Measurements from ENCODE around the gene ANKRD6. TPM values are rescaled to one million over a fixed set of nuclear protein-coding genes. Genes with fewer than 3 reads are reported as not detected.

Gene ANKRD6
- total RNA-seq, 1 experiment from 2014 or later = 2.4 TPM

GRCh38 chr6:89585154-89585553 is 152.2 kb downstream of the ANKRD6 start:
- ChIA-PET CTCF (no interaction called here), POLR2A (no interaction called here)
- no peak overlapping the region for H3K4me3 ChIP-seq (ENCODE audit: low read depth in 2 of 2, low read length in 2 of 2)
- H3K36me3 ChIP-seq (ENCODE audit: control insufficient read depth, insufficient read depth, low read length) = no peaks in the 10 kb centered on the region
- DNase-seq (ENCODE audit: low read depth, low spot score) (no peak), ATAC-seq (no peak)
- BruUV-seq (replicated peaks) = no TSS peak
- no peaks in the 10 kb centered on the region for H3K9me3 ChIP-seq (ENCODE audit: control insufficient read depth, insufficient read depth, low read depth, low read length)
- H3K27ac ChIP-seq (ENCODE audit: low read length) = no peak overlapping the region
- no peaks in the 10 kb centered on the region for H3K4me1 ChIP-seq (ENCODE audit: control insufficient read depth, insufficient read depth, low read length)
- no peak for TF ChIP-seq CTCF (IDR thresholded peaks at IDR 0.05)
- TF ChIP-seq TCF7L2 (IDR thresholded peaks at IDR 0.05; ENCODE audit: low read depth, low read length) = no peak
- TF ChIP-seq SIN3A (IDR thresholded peaks at IDR 0.05; ENCODE audit: borderline replicate concordance, insufficient read depth, low read depth, low read length) = no peak
- TF ChIP-seq REST (IDR thresholded peaks at IDR 0.05; ENCODE audit: insufficient read depth in 1 of 2, low read depth in 2 of 2, low read length in 1 of 2) = no peak
- in situ Hi-C loops (cut with HindIII; ENCODE audit: low pct_unique_long_range_greater_than_20kb, low sequenced_read_pairs) = no loop called here
- intact Hi-C loops (cut with micrococcal nuclease; ENCODE audit: unreplicated experiment) = no loop called here
- H3K27me3 ChIP-seq (ENCODE audit: control insufficient read depth, insufficient read depth, low read length) = no peaks in the 10 kb centered on the region; the same call in 1 of the 2 replicates

- no peaks in the 10 kb centered on the region for H3K9me3 ChIP-seq (ENCODE audit: control insufficient read depth, insufficient read depth, low read depth, low read length)
- BruUV-seq (replicated peaks) = no TSS peak
- in situ Hi-C loops (cut with HindIII; ENCODE audit: low pct_unique_long_range_greater_than_20kb, low sequenced_read_pairs) (no loop called here), intact Hi-C loops (cut with micrococcal nuclease; ENCODE audit: unreplicated experiment) (no loop called here)
- no peak overlapping the region for H3K27ac ChIP-seq (ENCODE audit: low read length)
- no peaks in the 10 kb centered on the region for H3K4me1 ChIP-seq (ENCODE audit: control insufficient read depth, insufficient read depth, low read length)
- H3K36me3 ChIP-seq (ENCODE audit: control insufficient read depth, insufficient read depth, low read length) = no peaks in the 10 kb centered on the region
- CTCF ChIA-PET = no interaction called here
- H3K4me3 ChIP-seq (ENCODE audit: low read depth in 2 of 2, low read length in 2 of 2) = no peak overlapping the region
- TF ChIP-seq SIN3A (IDR thresholded peaks at IDR 0.05; ENCODE audit: borderline replicate concordance, insufficient read depth, low read depth, low read length) (no peak), REST (IDR thresholded peaks at IDR 0.05; ENCODE audit: insufficient read depth in 1 of 2, low read depth in 2 of 2, low read length in 1 of 2) (no peak), CTCF (IDR thresholded peaks at IDR 0.05) (no peak), TCF7L2 (IDR thresholded peaks at IDR 0.05; ENCODE audit: low read depth, low read length) (no peak), POLR2AphosphoS5 (IDR thresholded peaks at IDR 0.05; ENCODE audit: low read depth, low read length) (no peak)
- DNase-seq (ENCODE audit: low read depth, low spot score) (no peak), ATAC-seq (no peak)
- POLR2A ChIA-PET = no interaction called here
- no peaks in the 10 kb centered on the region for H3K27me3 ChIP-seq (ENCODE audit: control insufficient read depth, insufficient read depth, low read length)
Measured at GRCh38 chr6:89589297-89590025, 156.5 kb downstream of the ANKRD6 start.
